ENCODE data around the gene NOS1AP.
"Not testable (repeated sequence)": the region's sequence is repeated elsewhere in the genome, so short reads cannot be mapped to it uniquely, and the experiment has no call there.

Gene NOS1AP

DNA sequence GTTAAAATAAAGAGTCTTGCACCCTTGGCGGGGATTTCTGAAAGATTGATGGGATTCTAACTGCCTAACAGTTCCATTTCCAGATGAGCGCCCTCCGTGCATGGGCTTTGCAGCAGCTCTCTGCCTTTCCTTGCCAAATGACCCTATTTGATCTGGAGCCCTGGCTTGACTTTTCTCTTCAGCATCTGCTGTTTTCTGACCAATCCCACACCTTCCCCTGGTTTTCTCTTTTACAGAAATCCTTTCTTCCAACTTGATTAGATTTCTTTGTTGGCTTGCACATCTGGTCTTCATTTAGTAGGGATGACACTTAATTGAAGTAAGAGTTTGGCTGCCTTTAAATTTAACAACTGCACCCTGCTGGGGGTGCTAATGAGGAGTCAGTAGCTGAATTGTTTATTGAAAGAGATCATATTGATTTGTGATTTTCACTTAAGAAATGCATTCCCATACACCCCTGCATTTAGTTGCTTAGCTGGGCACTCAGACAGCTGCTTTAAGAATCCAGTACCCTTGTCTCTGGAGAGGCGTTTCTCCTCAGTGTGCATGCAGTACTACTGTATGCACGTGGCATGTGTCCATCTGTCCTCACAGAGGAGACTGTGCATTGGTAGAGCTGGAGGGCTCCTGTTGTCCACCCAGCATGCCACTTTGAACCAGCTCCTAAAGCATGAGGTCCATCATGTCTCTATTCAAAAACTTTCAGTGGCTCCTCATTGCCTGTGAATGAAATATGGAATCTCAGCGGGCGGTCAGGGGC, 99.7 kb downstream of the NOS1AP start:
- no peak for FAIRE-seq
- no peak for TF ChIP-seq TAF1 (IDR thresholded peaks at IDR 0.05; ENCODE audit: low read depth, low read length)
- TF ChIP-seq POLR2AphosphoS5 (IDR thresholded peaks at IDR 0.05; ENCODE audit: low read depth, low read length) = no peak
- no peak for TF ChIP-seq PAX5 (IDR thresholded peaks at IDR 0.05; ENCODE audit: insufficient read depth, low read length, severe bottlenecking)
- no peak for TF ChIP-seq POU2F2 (IDR thresholded peaks at IDR 0.05; ENCODE audit: low read depth, low read length)
- no peak for TF ChIP-seq SPI1 (IDR thresholded peaks at IDR 0.05; ENCODE audit: low read depth, low read length)
- TF ChIP-seq POLR2A (IDR thresholded peaks at IDR 0.05; ENCODE audit: low read depth, low read length) = no peak
- no peak for DNase-seq (ENCODE audit: insufficient read length, low spot score)

GRCh38 chr1:162171111-162171510, 101.6 kb downstream of the NOS1AP start:
- DNase-seq (ENCODE audit: insufficient read length, low spot score) (no peak), FAIRE-seq (no peak)
- no peak for TF ChIP-seq SPI1 (IDR thresholded peaks at IDR 0.05; ENCODE audit: low read depth, low read length)
- TF ChIP-seq POU2F2 (IDR thresholded peaks at IDR 0.05; ENCODE audit: low read depth, low read length) = no peak
- TF ChIP-seq POLR2AphosphoS5 (IDR thresholded peaks at IDR 0.05; ENCODE audit: low read depth, low read length) = no peak
- no peak for TF ChIP-seq POLR2A (IDR thresholded peaks at IDR 0.05; ENCODE audit: low read depth, low read length)
- no peak for TF ChIP-seq TAF1 (IDR thresholded peaks at IDR 0.05; ENCODE audit: low read depth, low read length)
- no peak for TF ChIP-seq PAX5 (IDR thresholded peaks at IDR 0.05; ENCODE audit: insufficient read depth, low read length, severe bottlenecking)

DNA sequence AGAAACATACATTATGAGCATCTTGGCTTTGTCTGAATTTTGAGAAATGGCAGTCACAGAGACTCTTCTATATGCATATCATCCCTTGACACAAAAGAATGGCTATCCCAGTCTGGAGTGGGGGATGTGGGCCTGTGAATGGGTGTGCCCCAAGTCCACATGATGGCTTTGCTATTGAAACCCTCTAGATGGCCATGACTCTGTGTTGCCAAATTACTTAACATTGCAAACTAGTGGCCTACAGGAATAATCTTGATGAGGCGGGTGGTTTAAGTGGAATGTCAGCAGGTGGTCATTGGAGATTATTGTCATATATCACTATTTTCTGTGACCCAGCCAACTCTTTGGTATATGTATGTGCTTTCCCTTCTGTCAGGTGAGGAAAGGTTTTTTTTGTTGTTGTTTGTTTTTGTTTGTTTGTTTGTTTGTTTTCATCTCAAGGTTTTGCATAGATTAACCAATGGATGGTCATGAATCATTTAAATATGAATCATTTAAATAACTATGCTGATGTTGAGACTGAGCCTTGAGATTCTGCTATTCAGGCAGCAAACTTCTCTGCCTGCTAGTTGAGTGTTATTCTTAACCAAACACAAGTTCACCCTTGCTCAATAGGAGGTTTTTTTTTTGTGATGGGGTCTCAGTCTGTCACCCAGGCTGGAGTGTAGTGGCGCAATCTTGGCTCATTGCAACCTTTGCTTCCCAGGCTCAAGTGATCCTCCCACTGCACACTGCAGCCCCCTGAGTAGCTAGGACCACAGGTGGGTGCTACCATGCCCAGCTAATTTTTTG, 103.0 kb downstream of the NOS1AP start:
- no peak for FAIRE-seq
- DNase-seq (ENCODE audit: insufficient read length, low spot score) = no peak
- TF ChIP-seq POLR2A (IDR thresholded peaks at IDR 0.05; ENCODE audit: low read depth, low read length) (no peak), POLR2AphosphoS5 (IDR thresholded peaks at IDR 0.05; ENCODE audit: low read depth, low read length) (no peak), SPI1 (IDR thresholded peaks at IDR 0.05; ENCODE audit: low read depth, low read length) (no peak), TAF1 (IDR thresholded peaks at IDR 0.05; ENCODE audit: low read depth, low read length) (no peak), POU2F2 (IDR thresholded peaks at IDR 0.05; ENCODE audit: low read depth, low read length) (no peak), PAX5 (IDR thresholded peaks at IDR 0.05; ENCODE audit: insufficient read depth, low read length, severe bottlenecking) (no peak)

GRCh38 chr1:162173607-162174006, 104.1 kb downstream of the NOS1AP start:
- FAIRE-seq = not testable (repeated sequence)

DNA sequence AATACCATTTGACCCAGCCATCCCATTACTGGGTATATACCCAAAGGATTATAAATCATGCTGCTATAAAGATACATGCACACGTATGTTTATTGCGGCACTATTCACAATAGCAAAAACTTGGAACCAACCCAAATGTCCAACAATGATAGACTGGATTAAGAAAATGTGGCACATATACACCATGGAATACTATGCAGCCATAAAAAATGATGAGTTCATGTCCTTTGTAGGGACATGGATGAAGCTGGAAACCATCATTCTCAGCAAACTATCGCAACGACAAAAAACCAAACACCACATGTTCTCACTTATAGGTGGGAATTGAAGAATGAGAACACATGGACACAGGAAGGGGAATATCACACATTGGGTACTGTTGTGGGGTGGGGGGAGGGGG, 104.5 kb downstream of the NOS1AP start:
- DNase-seq (ENCODE audit: insufficient read length, low spot score); FAIRE-seq: not testable (repeated sequence)

More at GRCh38 chr1:162173607-162174006, 104.1 kb downstream of the NOS1AP start:
- not testable (repeated sequence) for DNase-seq (ENCODE audit: insufficient read length, low spot score)

DNA sequence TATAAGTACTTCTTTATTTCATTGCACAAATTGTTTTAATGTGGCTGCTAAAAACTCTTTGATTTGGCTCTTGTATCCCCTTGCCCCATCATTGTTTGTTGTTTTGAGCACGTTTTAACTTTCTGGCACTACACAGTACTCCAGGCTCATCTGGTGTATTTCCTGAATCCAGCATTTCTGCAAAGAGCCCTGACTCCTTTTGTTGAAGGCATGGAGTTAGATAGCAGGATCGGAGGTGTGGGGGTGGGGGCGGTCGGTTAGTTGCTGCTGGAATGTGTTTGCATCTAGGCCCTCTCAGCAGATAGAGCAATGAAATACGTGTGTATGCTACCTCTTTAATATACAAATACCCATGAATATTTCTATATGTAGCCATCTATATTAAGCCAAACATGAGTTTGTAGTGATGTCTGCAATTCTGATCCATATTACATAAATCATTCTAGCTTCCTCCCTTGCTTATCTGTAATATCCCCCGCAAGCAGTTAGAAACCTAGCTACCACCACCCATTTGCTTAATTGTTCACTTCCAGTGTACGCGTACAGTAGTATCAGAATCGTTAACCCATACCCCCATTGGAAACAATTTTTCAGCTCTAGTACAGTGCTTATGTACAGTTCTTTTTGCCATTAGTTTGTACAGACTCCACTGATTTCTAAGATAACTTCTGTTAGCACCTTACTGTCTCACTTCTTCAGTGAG, 106.0 kb downstream of the NOS1AP start:
- TF ChIP-seq PAX5 (IDR thresholded peaks at IDR 0.05; ENCODE audit: insufficient read depth, low read length, severe bottlenecking) (no peak), POU2F2 (IDR thresholded peaks at IDR 0.05; ENCODE audit: low read depth, low read length) (no peak), POLR2AphosphoS5 (IDR thresholded peaks at IDR 0.05; ENCODE audit: low read depth, low read length) (no peak), POLR2A (IDR thresholded peaks at IDR 0.05; ENCODE audit: low read depth, low read length) (no peak), SPI1 (IDR thresholded peaks at IDR 0.05; ENCODE audit: low read depth, low read length) (no peak), TAF1 (IDR thresholded peaks at IDR 0.05; ENCODE audit: low read depth, low read length) (no peak)
- no peak for DNase-seq (ENCODE audit: insufficient read length, low spot score)
- no peak for FAIRE-seq

- DNase-seq (ENCODE audit: insufficient read length, low spot score) = no peak
- no peak for TF ChIP-seq POLR2AphosphoS5 (IDR thresholded peaks at IDR 0.05; ENCODE audit: low read depth, low read length)
- FAIRE-seq = no peak
Measured at GRCh38 chr1:162177126-162177525, 107.6 kb downstream of the NOS1AP start.

DNA sequence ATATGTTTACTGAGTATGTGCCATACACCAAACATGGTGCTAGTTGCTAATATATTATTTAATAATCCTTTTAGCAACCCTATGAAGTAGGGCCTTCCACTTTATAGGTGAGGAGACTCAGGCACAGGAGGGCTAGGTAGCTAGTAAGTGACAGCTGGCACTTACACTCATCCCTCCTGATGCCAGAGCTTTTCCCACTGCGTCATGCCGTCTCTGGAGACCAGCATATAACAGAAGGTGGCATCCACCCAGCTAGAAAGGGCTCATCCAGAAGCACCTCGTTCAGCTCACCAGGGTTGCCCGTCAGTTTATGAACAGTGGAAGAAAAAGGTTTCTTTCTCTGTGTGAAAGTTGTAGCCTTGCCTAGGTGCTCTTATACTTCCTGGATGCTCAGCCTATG, 108.9 kb downstream of the NOS1AP start:
- no peak for DNase-seq (ENCODE audit: insufficient read length, low spot score)
- TF ChIP-seq POLR2A (IDR thresholded peaks at IDR 0.05; ENCODE audit: low read depth, low read length) (no peak), POU2F2 (IDR thresholded peaks at IDR 0.05; ENCODE audit: low read depth, low read length) (no peak), POLR2AphosphoS5 (IDR thresholded peaks at IDR 0.05; ENCODE audit: low read depth, low read length) (no peak), PAX5 (IDR thresholded peaks at IDR 0.05; ENCODE audit: insufficient read depth, low read length, severe bottlenecking) (no peak), SPI1 (IDR thresholded peaks at IDR 0.05; ENCODE audit: low read depth, low read length) (no peak), TAF1 (IDR thresholded peaks at IDR 0.05; ENCODE audit: low read depth, low read length) (no peak)
- FAIRE-seq = no peak

GRCh38 chr1:162179121-162179520, 109.6 kb downstream of the NOS1AP start:
- DNase-seq (ENCODE audit: insufficient read length, low spot score) = no peak
- TF ChIP-seq POLR2AphosphoS5 (IDR thresholded peaks at IDR 0.05; ENCODE audit: low read depth, low read length) = no peak
- TF ChIP-seq PAX5 (IDR thresholded peaks at IDR 0.05; ENCODE audit: insufficient read depth, low read length, severe bottlenecking) = no peak
- no peak for TF ChIP-seq POLR2A (IDR thresholded peaks at IDR 0.05; ENCODE audit: low read depth, low read length)
- no peak for TF ChIP-seq TAF1 (IDR thresholded peaks at IDR 0.05; ENCODE audit: low read depth, low read length)
- no peak for TF ChIP-seq SPI1 (IDR thresholded peaks at IDR 0.05; ENCODE audit: low read depth, low read length)
- TF ChIP-seq POU2F2 (IDR thresholded peaks at IDR 0.05; ENCODE audit: low read depth, low read length) = no peak
- no peak for FAIRE-seq

DNA sequence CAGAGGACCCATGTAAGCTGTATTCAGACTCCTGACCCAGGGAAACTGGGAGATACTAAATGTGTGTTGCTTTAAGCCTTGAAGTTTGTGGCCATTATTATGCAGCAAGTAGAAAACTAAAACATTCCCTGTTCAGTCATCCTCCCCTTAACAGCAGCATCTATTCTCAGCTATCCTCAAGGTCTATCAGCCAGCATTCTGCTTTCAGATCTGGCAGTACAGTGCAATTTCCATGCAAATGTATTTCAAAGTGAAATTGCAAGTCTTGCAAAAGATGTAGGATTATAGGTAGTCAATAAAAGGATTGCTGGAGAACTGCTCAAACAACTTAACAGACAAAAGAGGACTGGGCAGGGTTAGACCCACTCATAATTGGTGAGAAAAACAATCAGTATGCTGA, 111.3 kb downstream of the NOS1AP start:
- FAIRE-seq (no peak), DNase-seq (ENCODE audit: insufficient read length, low spot score) (no peak)
- TF ChIP-seq PAX5 (IDR thresholded peaks at IDR 0.05; ENCODE audit: insufficient read depth, low read length, severe bottlenecking) (no peak), POLR2A (IDR thresholded peaks at IDR 0.05; ENCODE audit: low read depth, low read length) (no peak), POU2F2 (IDR thresholded peaks at IDR 0.05; ENCODE audit: low read depth, low read length) (no peak), SPI1 (IDR thresholded peaks at IDR 0.05; ENCODE audit: low read depth, low read length) (no peak), POLR2AphosphoS5 (IDR thresholded peaks at IDR 0.05; ENCODE audit: low read depth, low read length) (no peak), TAF1 (IDR thresholded peaks at IDR 0.05; ENCODE audit: low read depth, low read length) (no peak)
